Hematopoietic multipotent progenitor cell (in vitro differentiated cells): ENCODE data around the gene RNF121. TPM values are rescaled to one million over a fixed set of nuclear protein-coding genes. Genes with fewer than 3 reads are reported as not detected.

Experiments
- DNase-seq, 3 donors: peaks; one replicate each; pipeline ENCODE4 v3.0.0-alpha.2; 2011 to 2015; ENCODE audit warnings: low read depth in 2 of 3, low spot score in 2 of 3
- total RNA-seq: library from RNA; depleted of rRNA; stranded (reverse); fragments of >200 nt; gene quantifications from one replicate; pipeline ENCODE4 v1.2.3, GENCODE V29; 2012

The RNF121 gene
- total RNA-seq, 1 donor = 30.7 TPM

- no peak for DNase-seq
Observed at GRCh38 chr11:71933141-71933933, 4.5 kb downstream of the RNF121 start.

- DNase-seq = peak in 2 of 3 donors; percentile 11 to 29
Observed at GRCh38 chr11:71934213-71934612, 5.4 kb downstream of the RNF121 start.

- DNase-seq = no peak
Observed at GRCh38 chr11:71935338-71935925, 6.6 kb downstream of the RNF121 start.

GRCh38 chr11:71936825-71937224, 8.0 kb downstream of the RNF121 start:
- DNase-seq = no peak

GRCh38 chr11:71937826-71938225, 9.0 kb downstream of the RNF121 start:
- no peak for DNase-seq

- DNase-seq = no peak
Observed at GRCh38 chr11:71940561-71941219, 11.8 kb downstream of the RNF121 start.

- no peak for DNase-seq
Observed at GRCh38 chr11:71946144-71946571, 17.3 kb downstream of the RNF121 start.

GRCh38 chr11:71947498-71947897, 18.7 kb downstream of the RNF121 start:
- no peak for DNase-seq

- DNase-seq = peak in 2 of 3 donors; percentile 41 to 76
Observed at GRCh38 chr11:71948314-71949027, 19.6 kb downstream of the RNF121 start.

- no peak for DNase-seq
Observed at GRCh38 chr11:71949034-71949433, 20.2 kb downstream of the RNF121 start.

GRCh38 chr11:71951741-71952310, 23.0 kb downstream of the RNF121 start:
- DNase-seq = no peak

- DNase-seq = no peak
Observed at GRCh38 chr11:71955898-71956456, 27.1 kb downstream of the RNF121 start.

GRCh38 chr11:71962428-71963038, 33.7 kb downstream of the RNF121 start:
- DNase-seq = peak in 2 of 3 donors; percentile 53 to 73

- DNase-seq = no peak
Observed at GRCh38 chr11:71963468-71963867, 34.6 kb downstream of the RNF121 start.

GRCh38 chr11:71964641-71965040, 35.8 kb downstream of the RNF121 start:
- DNase-seq = no peak

GRCh38 chr11:71971680-71972079, 42.8 kb downstream of the RNF121 start:
- no peak for DNase-seq

- no peak for DNase-seq
Observed at GRCh38 chr11:71976551-71976950, 47.7 kb downstream of the RNF121 start.

- DNase-seq = no peak
Observed at GRCh38 chr11:71977090-71977489, 48.2 kb downstream of the RNF121 start.

- DNase-seq = peak in 2 of 3 donors; percentile 72 to 85
Observed at GRCh38 chr11:71977743-71978418, 49.0 kb downstream of the RNF121 start.
